ENCODE results near the gene LRRK2.

DNA sequence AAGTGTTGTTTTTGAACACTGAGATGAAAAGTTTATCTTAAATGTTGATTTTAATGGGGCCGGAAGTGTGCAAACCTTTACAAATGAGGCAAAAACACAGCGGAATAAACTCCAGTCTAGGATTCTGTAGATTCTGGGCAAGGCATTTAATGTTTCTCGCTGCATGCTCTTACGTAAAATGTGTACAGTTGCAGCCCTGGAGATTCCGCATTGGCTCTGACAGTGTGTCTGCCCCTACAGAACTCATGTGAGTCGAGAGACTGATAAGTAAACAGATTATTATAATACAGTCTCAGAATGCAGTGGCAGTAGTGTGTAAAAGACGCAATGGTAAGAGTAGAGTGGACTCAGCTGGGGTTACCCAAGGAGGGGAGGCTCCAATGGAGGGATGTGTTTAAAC, 33.6 kb downstream of the LRRK2 start:
- TF ChIP-seq, protein P1, sequence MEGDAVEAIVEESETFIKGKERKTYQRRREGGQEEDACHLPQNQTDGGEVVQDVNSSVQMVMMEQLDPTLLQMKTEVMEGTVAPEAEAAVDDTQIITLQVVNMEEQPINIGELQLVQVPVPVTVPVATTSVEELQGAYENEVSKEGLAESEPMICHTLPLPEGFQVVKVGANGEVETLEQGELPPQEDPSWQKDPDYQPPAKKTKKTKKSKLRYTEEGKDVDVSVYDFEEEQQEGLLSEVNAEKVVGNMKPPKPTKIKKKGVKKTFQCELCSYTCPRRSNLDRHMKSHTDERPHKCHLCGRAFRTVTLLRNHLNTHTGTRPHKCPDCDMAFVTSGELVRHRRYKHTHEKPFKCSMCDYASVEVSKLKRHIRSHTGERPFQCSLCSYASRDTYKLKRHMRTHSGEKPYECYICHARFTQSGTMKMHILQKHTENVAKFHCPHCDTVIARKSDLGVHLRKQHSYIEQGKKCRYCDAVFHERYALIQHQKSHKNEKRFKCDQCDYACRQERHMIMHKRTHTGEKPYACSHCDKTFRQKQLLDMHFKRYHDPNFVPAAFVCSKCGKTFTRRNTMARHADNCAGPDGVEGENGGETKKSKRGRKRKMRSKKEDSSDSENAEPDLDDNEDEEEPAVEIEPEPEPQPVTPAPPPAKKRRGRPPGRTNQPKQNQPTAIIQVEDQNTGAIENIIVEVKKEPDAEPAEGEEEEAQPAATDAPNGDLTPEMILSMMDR (conservative IDR thresholded peaks at IDR 0.05; ENCODE audit: low read depth in 2 of 2) = no peak
- no peak for TF ChIP-seq EZH2 (IDR thresholded peaks at IDR 0.05; ENCODE audit: low read depth, unreplicated experiment)
- TF ChIP-seq POLR2AphosphoS5 (IDR thresholded peaks at IDR 0.05; ENCODE audit: low read depth) = no peak
- no peak for TF ChIP-seq CREB1 (CRISPR knock-in tag; IDR thresholded peaks at IDR 0.05; ENCODE audit: low read depth)
- TF ChIP-seq STAT1 (IDR thresholded peaks at IDR 0.05; ENCODE audit: unreplicated experiment) = no peak

Data from GM23338 (cell line).